Neural cell (in vitro differentiated cells): ENCODE measurements around the gene RERE. TPM values are rescaled to one million over a fixed set of nuclear protein-coding genes. Genes with fewer than 3 reads are reported as not detected.

Experiments
- H2AFZ ChIP-seq: fragments of 200-600, 300-800 bp; sonication (generic), shearing (Covaris generic); 2 replicates; pipeline ENCODE4 v1.6.0; 2014; ENCODE audit warnings: low read depth, mild to moderate bottlenecking, antibody characterized with exemption, low read length, moderate library complexity
- H3F3A ChIP-seq: fragments of 200-600 bp; shearing (Covaris generic); 2 replicates; pipeline ENCODE4 v1.6.1; 2016; ENCODE audit warnings: mild to moderate bottlenecking, moderate library complexity, mixed read lengths, antibody characterized with exemption, low read length; ENCODE audit not compliant: insufficient read depth, poor library complexity, severe bottlenecking
- H3K27ac ChIP-seq: fragments of 200-600, 300-800 bp; sonication (generic), shearing (Covaris generic); 2 replicates; pipeline ENCODE4 v1.5.1; 2014; ENCODE audit warnings: mild to moderate bottlenecking, low read length, moderate library complexity
- H3K27me3 ChIP-seq: fragments of 300-800, 200-600 bp; sonication (generic), shearing (Covaris generic); 2 replicates; pipeline ENCODE4 v1.6.0; 2014; ENCODE audit warnings: mild to moderate bottlenecking, low read depth, low read length, moderate library complexity; ENCODE audit not compliant: insufficient read depth
- H3K36me3 ChIP-seq: fragments of 300-800, 200-600 bp; sonication (generic), shearing (Covaris generic); 2 replicates; pipeline ENCODE4 v1.5.1; 2014; ENCODE audit warnings: mild to moderate bottlenecking, antibody characterized with exemption, low read length, moderate library complexity; ENCODE audit not compliant: insufficient read depth
- H3K4me2 ChIP-seq: fragments of 300-800, 200-600 bp; sonication (generic), shearing (Covaris generic); 2 replicates; pipeline ENCODE4 v1.6.0; 2014; ENCODE audit warnings: mild to moderate bottlenecking, low read length
- H3K4me3 ChIP-seq: fragments of 300-800, 200-600 bp; sonication (generic), shearing (Covaris generic); 2 replicates; pipeline ENCODE4 v1.5.1; 2014; ENCODE audit warnings: mild to moderate bottlenecking, low read length, moderate library complexity
- H3K79me2 ChIP-seq: fragments of 200-600 bp; shearing (Covaris generic); replicated peaks from 2 replicates; pipeline ENCODE4 v1.6.0; 2014; ENCODE audit warnings: mild to moderate bottlenecking, low read length, moderate library complexity; ENCODE audit not compliant: insufficient read depth
- H3K9ac ChIP-seq: fragments of 300-800, 200-600 bp; sonication (generic), shearing (Covaris generic); 2 replicates; pipeline ENCODE4 v1.6.1; 2016; ENCODE audit warnings: mild to moderate bottlenecking, low read length, mixed read lengths
- H3K9me2 ChIP-seq: fragments of 200-600 bp; shearing (Covaris generic); 2 replicates; pipeline ENCODE4 v1.6.1; 2016; ENCODE audit warnings: mild to moderate bottlenecking, low read length, mixed read lengths; ENCODE audit not compliant: insufficient read depth
- H3K9me3 ChIP-seq: fragments of 200-600, 300-800 bp; sonication (generic), shearing (Covaris generic); 2 replicates; pipeline ENCODE4 v1.6.1; 2016; ENCODE audit warnings: mild to moderate bottlenecking, mixed run types, low read length, moderate library complexity, mixed read lengths
- H4K20me1 ChIP-seq: fragments of 200-600 bp; shearing (Covaris generic); 2 replicates; pipeline ENCODE4 v1.6.1; 2016; ENCODE audit warnings: mild to moderate bottlenecking, mixed run types; ENCODE audit not compliant: insufficient read depth
- CTCF ChIP-seq: fragments of 450-650 bp; IDR thresholded peaks from 2 replicates; pipeline ENCODE4 v1.5.1; 2014; ENCODE audit warnings: antibody characterized with exemption, mild to moderate bottlenecking, moderate library complexity; ENCODE audit not compliant: poor library complexity, severe bottlenecking
- EP300 ChIP-seq: fragments of 450-650 bp; conservative IDR thresholded peaks from 2 replicates; pipeline ENCODE4 v1.6.1; 2014; ENCODE audit warnings: antibody characterized with exemption, mild to moderate bottlenecking, moderate library complexity; ENCODE audit not compliant: poor library complexity, severe bottlenecking
- EZH2 ChIP-seq: fragments of 200-600, 300-800 bp; shearing (Covaris generic), sonication (generic); IDR thresholded peaks from 2 replicates; pipeline ENCODE4 v1.6.1; 2014; ENCODE audit warnings: antibody characterized with exemption, low read length, borderline replicate concordance, mild to moderate bottlenecking; ENCODE audit not compliant: insufficient read depth, poor library complexity, severe bottlenecking
- MXI1 ChIP-seq: fragments of 450-650 bp; conservative IDR thresholded peaks from 2 replicates; pipeline ENCODE4 v1.6.1; 2014; ENCODE audit warnings: antibody characterized with exemption, mild to moderate bottlenecking; ENCODE audit not compliant: poor library complexity, severe bottlenecking
- POLR2AphosphoS5 ChIP-seq: IDR thresholded peaks from 2 replicates; pipeline ENCODE4 v1.6.1; 2012
- RAD21 ChIP-seq: fragments of 450-650 bp; conservative IDR thresholded peaks from 2 replicates; pipeline ENCODE4 v1.6.1; 2014; ENCODE audit warnings: antibody characterized with exemption, mild to moderate bottlenecking, moderate library complexity
- REST ChIP-seq: IDR thresholded peaks from 2 replicates; pipeline ENCODE4 v1.6.1; 2012; ENCODE audit warnings: borderline replicate concordance
- SMC3 ChIP-seq: fragments of 450-650 bp; conservative IDR thresholded peaks from 2 replicates; pipeline ENCODE4 v1.6.1; 2014; ENCODE audit warnings: antibody characterized with exemption, mild to moderate bottlenecking, moderate library complexity; ENCODE audit not compliant: poor library complexity
- TAF1 ChIP-seq: IDR thresholded peaks from 2 replicates; pipeline ENCODE4 v1.6.1; 2012; ENCODE audit warnings: low read depth
- polyA plus RNA-seq: library from polyadenylated mRNA; depleted of rRNA; stranded (reverse); fragments of >200 nt; gene quantifications from 2 replicates; pipeline ENCODE4 v1.2.3, GENCODE V29; 2014

Gene RERE
- polyA plus RNA-seq, 1 donor from 2014 or later = 21.0 TPM

GRCh38 chr1:8533907-8534306, 283.5 kb downstream of the RERE start:
- Histone ChIP-seq H3K4me3 (no peak overlapping the region), H2AFZ (no peak overlapping the region), H3K4me2 (no peak overlapping the region), H4K20me1 (no peaks in the 10 kb centered on the region), H3K9me2 (no peaks in the 10 kb centered on the region), H3K27ac (no peak overlapping the region), H3F3A (no peaks in the 10 kb centered on the region), H3K9ac (no peak overlapping the region), H3K79me2 (peaks cover 26% of the 10 kb centered on the region), H3K27me3 (no peaks in the 10 kb centered on the region), H3K36me3 (no peaks in the 10 kb centered on the region), H3K9me3 (no peaks in the 10 kb centered on the region)
- no peak for TF ChIP-seq REST
- no peak for TF ChIP-seq POLR2AphosphoS5
- TF ChIP-seq TAF1 = no peak
- TF ChIP-seq MXI1 = no peak
- no peak for TF ChIP-seq CTCF
- TF ChIP-seq EZH2 = no peak
- no peak for TF ChIP-seq EP300
- TF ChIP-seq RAD21 = no peak
- no peak for TF ChIP-seq SMC3

- Histone ChIP-seq H3K36me3 (no peaks in the 10 kb centered on the region), H3K9me3 (no peaks in the 10 kb centered on the region), H3K9ac (no peak overlapping the region), H3K4me2 (no peak overlapping the region), H3K79me2 (peaks cover 33% of the 10 kb centered on the region), H3K4me3 (no peak overlapping the region), H4K20me1 (no peaks in the 10 kb centered on the region), H2AFZ (no peak overlapping the region), H3K9me2 (no peaks in the 10 kb centered on the region), H3K27me3 (no peaks in the 10 kb centered on the region), H3F3A (no peaks in the 10 kb centered on the region), H3K27ac (no peak overlapping the region)
- no peak for TF ChIP-seq REST
These were observed 284.3 kb downstream of the RERE start for GRCh38 chr1:8533124-8533523.
